ENCODE data around the gene KDM7A. TPM values are rescaled to one million over a fixed set of nuclear protein-coding genes. Genes with fewer than 3 reads are reported as not detected.

The KDM7A gene
- total RNA-seq, 1 experiment from 2014 or later: 1.5 TPM

DNA sequence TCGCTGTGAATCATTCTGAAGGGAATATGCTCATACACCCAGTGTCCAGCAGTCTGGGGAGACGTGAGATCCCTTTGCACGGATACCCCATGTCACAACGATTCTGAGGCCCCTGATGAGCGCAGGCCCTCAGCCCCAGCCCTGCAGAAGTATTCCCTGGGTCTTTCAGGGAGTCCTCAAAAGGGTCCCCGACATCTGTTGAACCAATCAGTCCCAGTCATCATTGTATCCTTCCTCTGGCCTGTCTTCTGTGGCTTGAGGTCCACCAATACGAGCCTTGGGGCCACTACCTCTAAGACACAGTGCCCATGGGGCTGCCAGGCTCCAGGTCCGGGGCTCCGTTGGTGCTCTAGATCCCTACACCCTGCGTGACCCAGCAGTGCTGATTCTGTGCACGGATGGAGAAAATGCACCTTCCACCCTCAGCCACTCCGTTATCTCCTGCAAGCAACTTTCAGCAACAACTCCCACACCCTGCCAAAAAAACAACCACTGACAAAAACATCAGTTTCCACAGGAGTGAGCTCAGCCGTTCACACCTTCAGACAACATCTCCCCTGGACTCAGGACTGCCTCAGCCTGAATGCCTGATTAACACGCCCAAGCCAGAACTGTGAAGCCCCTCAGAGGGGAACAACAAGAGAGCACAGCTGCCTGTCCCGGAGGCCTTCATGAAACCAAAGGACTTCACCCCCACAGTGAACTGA, 46.9 kb upstream of the KDM7A start:
- no peak overlapping the region for H3K4me2 ChIP-seq
- no peaks in the 10 kb centered on the region for H3K27me3 ChIP-seq (ENCODE audit: insufficient read depth, low read depth)
- H3K4me3 ChIP-seq: no peak overlapping the region
- H3F3A ChIP-seq (ENCODE audit: insufficient read depth, low read depth): no peaks in the 10 kb centered on the region
- no peaks in the 10 kb centered on the region for H3K9me3 ChIP-seq (ENCODE audit: insufficient read depth, low read depth)
- BruUV-seq (replicated peaks): no TSS peak
- ChIA-PET POLR2A (ENCODE audit: unreplicated experiment) (no interaction called here), CTCF (no interaction called here)
- no peaks in the 10 kb centered on the region for H3K79me2 ChIP-seq (ENCODE audit: low read depth)
- no peak overlapping the region for H2AFZ ChIP-seq
- no peak overlapping the region for H3K27ac ChIP-seq
- no peaks in the 10 kb centered on the region for H3K9me2 ChIP-seq (ENCODE audit: insufficient read depth)
- peak in 1 of 2 experiments; percentile 30 for DNase-seq
- no peaks in the 10 kb centered on the region for H3K36me3 ChIP-seq (ENCODE audit: low read depth)
- H3K4me1 ChIP-seq (replicated peaks; ENCODE audit: insufficient read depth): peaks cover 7% of the 10 kb centered on the region
- no peaks in the 10 kb centered on the region for H4K20me1 ChIP-seq (ENCODE audit: insufficient read depth)
- TF ChIP-seq, protein P1, sequence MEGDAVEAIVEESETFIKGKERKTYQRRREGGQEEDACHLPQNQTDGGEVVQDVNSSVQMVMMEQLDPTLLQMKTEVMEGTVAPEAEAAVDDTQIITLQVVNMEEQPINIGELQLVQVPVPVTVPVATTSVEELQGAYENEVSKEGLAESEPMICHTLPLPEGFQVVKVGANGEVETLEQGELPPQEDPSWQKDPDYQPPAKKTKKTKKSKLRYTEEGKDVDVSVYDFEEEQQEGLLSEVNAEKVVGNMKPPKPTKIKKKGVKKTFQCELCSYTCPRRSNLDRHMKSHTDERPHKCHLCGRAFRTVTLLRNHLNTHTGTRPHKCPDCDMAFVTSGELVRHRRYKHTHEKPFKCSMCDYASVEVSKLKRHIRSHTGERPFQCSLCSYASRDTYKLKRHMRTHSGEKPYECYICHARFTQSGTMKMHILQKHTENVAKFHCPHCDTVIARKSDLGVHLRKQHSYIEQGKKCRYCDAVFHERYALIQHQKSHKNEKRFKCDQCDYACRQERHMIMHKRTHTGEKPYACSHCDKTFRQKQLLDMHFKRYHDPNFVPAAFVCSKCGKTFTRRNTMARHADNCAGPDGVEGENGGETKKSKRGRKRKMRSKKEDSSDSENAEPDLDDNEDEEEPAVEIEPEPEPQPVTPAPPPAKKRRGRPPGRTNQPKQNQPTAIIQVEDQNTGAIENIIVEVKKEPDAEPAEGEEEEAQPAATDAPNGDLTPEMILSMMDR (conservative IDR thresholded peaks at IDR 0.05): no peak
- TF ChIP-seq EZH2 (IDR thresholded peaks at IDR 0.05; ENCODE audit: low read depth): no peak
- intact Hi-C loops (cut with micrococcal nuclease; ENCODE audit: unreplicated experiment): no loop called here

DNA sequence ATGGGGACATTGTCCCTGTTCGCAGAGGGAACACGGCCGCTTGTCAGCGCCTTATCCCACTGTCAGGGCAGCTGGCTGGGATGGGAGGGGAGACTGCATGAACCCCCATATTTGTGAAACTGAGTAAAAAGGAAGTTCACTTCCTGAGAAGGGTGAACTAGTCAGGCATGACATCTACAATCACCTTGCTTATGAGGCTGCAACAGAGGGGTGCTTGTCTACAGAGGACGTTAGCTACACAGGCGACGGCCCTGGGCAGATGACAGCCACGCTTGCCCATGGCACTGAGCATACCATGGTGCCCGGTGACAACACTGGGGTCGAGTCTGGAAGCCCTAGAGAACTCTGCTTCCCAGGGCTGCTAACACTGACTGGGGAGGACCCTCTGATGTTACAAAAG, 46.0 kb upstream of the KDM7A start:
- CTCF ChIA-PET: no interaction called here
- H3F3A ChIP-seq (ENCODE audit: insufficient read depth, low read depth): no peaks in the 10 kb centered on the region
- peaks cover 7% of the 10 kb centered on the region for H3K4me1 ChIP-seq (replicated peaks; ENCODE audit: insufficient read depth)
- H3K9me3 ChIP-seq (ENCODE audit: insufficient read depth, low read depth): no peaks in the 10 kb centered on the region
- no peaks in the 10 kb centered on the region for H4K20me1 ChIP-seq (ENCODE audit: insufficient read depth)
- no peak overlapping the region for H3K27ac ChIP-seq
- no peak for DNase-seq
- H3K4me3 ChIP-seq: no peak overlapping the region
- no peaks in the 10 kb centered on the region for H3K27me3 ChIP-seq (ENCODE audit: insufficient read depth, low read depth)
- no peaks in the 10 kb centered on the region for H3K36me3 ChIP-seq (ENCODE audit: low read depth)
- no peaks in the 10 kb centered on the region for H3K79me2 ChIP-seq (ENCODE audit: low read depth)
- POLR2A ChIA-PET (ENCODE audit: unreplicated experiment): no interaction called here
- no peaks in the 10 kb centered on the region for H3K9me2 ChIP-seq (ENCODE audit: insufficient read depth)
- no peak overlapping the region for H3K4me2 ChIP-seq
- H2AFZ ChIP-seq: no peak overlapping the region
- no TSS peak for BruUV-seq (replicated peaks)
- TF ChIP-seq, protein P1 (conservative IDR thresholded peaks at IDR 0.05): no peak
- TF ChIP-seq EZH2 (IDR thresholded peaks at IDR 0.05; ENCODE audit: low read depth): no peak
- intact Hi-C loops (cut with micrococcal nuclease; ENCODE audit: unreplicated experiment): no loop called here

DNA sequence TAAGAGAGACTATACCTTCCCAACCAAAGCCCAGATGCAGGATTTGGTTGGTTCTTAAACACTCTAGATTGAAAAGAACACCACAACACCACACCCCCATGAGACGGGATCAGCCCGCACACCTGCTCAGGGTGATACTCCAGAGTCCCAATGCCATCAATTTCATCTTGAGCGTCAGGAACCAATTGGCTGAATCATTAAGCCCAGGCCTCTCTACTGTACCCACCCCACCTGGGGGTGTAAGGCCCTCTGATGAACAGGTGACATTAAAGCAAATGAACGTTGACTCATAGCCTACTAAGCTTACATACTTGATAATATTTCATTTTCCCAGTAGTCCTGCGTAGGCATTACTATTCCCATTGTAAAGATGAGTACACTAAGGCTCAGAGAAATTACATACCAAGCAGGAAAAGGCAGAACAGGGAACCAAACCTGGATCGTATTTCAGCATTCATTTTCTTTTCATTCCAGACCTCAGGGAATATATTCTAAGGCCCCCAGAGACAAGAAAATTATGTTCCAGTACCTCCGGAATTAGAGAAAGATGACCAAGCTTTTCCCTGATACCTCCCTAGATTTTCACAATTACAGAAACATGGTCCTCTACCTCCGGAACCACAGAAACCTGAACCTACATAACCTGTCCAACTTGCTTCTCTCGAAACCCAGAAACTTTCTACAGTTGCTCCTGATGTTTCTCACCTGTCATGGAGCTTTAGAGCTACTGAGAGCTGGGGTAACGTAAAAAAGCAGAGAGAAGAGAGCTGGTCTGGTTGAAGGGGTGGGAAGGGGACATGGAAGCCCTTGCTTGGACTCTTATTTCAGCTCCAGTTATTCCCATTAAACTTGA, 43.1 kb upstream of the KDM7A start:
- CTCF ChIA-PET: no interaction called here
- H3K9me3 ChIP-seq (ENCODE audit: insufficient read depth, low read depth): no peaks in the 10 kb centered on the region

More for the DNA sequence above, 43.1 kb upstream of the KDM7A start:
- H4K20me1 ChIP-seq (ENCODE audit: insufficient read depth): no peaks in the 10 kb centered on the region
- BruUV-seq (replicated peaks): no TSS peak
- DNase-seq: peak in 1 of 2 experiments; percentile 78
- TF ChIP-seq, protein P1 (conservative IDR thresholded peaks at IDR 0.05): no peak
- no peak for TF ChIP-seq EZH2 (IDR thresholded peaks at IDR 0.05; ENCODE audit: low read depth)
- no peaks in the 10 kb centered on the region for H3K79me2 ChIP-seq (ENCODE audit: low read depth)
- H3F3A ChIP-seq (ENCODE audit: insufficient read depth, low read depth): no peaks in the 10 kb centered on the region
- peak overlapping the region; percentile 32 for H3K27ac ChIP-seq
- H3K4me3 ChIP-seq: no peak overlapping the region
- peak overlapping the region; percentile 15 for H3K4me2 ChIP-seq
- POLR2A ChIA-PET (ENCODE audit: unreplicated experiment): no interaction called here
- H3K36me3 ChIP-seq (ENCODE audit: low read depth): no peaks in the 10 kb centered on the region
- no peaks in the 10 kb centered on the region for H3K27me3 ChIP-seq (ENCODE audit: insufficient read depth, low read depth)
- no peak overlapping the region for H2AFZ ChIP-seq
- no peaks in the 10 kb centered on the region for H3K9me2 ChIP-seq (ENCODE audit: insufficient read depth)
- intact Hi-C loops (cut with micrococcal nuclease; ENCODE audit: unreplicated experiment): no loop called here
- peaks cover 8% of the 10 kb centered on the region for H3K4me1 ChIP-seq (replicated peaks; ENCODE audit: insufficient read depth)

All from PC-9 (cell line).